GM19468 (cell line): ENCODE results near the gene SGMS2.

ENCODE experiments used
- ATAC-seq: cut with Tn5 transposase; IDR thresholded peaks from one replicate; pipeline ENCODE4 v1.9.1; 2021; ENCODE audit warnings: mild to moderate bottlenecking, moderate library complexity, moderate number of reproducible peaks; ENCODE audit not compliant: unreplicated experiment; ENCODE audit errors: extremely low read depth

SGMS2 gene

DNA sequence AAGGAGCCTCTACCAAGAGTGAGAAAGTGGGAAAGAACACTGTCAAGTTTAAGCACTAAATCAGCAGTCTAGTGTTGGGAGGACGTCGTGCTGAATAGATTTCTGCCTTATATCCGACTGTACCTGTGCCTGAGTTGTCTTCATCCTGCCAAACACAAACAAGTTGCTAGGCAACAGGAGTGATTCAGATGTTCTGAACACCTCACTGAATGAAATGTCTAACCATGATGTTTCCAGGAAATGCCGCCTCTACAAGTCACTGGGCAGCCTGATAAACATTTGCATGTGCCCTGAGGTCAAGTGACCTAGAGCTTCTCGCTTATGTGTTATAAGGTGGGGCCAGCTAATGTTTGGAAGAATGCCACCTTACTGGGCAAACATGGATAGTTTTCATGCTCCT, 37.9 kb downstream of the SGMS2 start:
- ATAC-seq: no peak

DNA sequence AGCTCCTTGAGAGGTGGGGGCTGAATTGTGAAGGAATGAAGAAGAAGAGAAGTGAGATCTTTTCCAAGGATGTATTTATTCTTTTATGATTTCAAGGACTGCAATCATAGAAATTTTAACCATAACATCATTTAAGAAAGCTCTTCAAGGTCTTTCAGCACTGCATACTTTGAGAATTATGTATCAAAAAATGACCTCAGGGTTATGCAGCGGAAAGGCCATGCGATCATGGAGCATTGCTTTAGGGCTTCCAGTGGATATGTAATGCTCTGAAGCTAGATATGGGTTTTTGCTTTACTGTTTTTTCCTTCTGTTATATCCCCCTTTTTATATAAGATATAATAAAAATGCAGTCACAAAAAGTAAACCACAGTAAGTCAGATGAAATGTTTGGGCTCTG, 38.7 kb downstream of the SGMS2 start:
- no peak for ATAC-seq

DNA sequence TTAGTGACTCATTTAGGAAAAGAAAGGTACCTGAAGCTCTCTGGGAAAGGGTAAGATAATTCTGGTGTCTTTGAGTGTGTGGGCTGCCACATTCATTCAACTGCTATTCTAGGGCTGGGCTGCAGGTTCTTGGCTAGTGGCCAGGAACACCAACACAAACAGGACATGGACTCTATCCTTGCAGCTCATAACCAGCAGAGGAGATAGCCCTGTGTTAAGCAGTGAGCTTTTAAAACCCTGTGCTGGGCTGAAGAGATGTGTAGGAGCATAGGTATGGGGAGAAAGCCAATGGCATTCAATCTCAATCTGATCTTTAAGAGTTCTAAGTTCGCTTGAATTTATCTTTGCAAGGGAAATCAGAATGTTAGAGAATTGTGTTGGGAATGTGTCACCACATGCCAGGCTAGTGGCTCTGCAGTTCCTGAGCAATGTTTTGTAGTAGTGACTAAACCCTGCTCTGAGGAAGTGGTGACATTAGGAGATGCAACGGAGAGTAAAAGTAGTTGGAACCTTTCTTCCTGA, 39.2 kb downstream of the SGMS2 start:
- no peak for ATAC-seq

DNA sequence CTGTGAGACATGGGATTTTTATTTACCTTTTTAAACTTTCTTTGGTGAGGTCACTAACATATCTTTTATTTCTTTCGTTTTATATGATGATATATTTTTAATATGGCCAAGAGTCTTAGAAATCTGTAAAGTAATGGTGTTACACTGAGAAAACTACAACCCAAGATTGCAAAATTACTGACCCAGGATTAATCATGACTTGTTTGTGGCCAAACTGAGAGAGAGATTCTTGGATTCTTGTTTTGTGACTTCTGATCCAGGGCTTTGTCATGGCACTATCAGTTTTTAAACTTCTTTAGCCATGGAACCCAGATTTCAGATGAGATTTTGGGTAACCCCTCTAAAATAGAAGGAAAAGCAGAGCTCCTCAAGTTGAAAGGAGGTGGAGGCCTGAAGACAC, 42.0 kb downstream of the SGMS2 start:
- no peak for ATAC-seq

DNA sequence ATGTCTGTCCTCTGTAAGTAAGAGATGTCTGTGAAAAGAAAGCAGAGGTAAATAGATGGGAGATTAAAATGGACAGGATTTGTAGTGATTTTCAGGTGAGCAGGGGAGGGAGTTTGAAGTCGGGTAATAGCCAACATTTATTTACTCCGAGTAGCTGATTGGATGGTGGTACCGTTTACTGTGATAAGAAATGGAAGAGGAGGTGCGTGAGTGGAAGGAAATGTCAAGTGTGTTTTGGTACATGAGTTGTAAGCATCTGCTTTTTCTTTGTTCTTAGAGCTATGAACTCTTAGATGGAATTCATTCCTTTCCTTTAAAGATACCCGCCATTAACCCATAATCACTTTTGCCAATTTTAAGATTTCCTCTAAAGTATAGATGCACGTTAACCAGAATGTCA, 45.5 kb downstream of the SGMS2 start:
- no peak for ATAC-seq

DNA sequence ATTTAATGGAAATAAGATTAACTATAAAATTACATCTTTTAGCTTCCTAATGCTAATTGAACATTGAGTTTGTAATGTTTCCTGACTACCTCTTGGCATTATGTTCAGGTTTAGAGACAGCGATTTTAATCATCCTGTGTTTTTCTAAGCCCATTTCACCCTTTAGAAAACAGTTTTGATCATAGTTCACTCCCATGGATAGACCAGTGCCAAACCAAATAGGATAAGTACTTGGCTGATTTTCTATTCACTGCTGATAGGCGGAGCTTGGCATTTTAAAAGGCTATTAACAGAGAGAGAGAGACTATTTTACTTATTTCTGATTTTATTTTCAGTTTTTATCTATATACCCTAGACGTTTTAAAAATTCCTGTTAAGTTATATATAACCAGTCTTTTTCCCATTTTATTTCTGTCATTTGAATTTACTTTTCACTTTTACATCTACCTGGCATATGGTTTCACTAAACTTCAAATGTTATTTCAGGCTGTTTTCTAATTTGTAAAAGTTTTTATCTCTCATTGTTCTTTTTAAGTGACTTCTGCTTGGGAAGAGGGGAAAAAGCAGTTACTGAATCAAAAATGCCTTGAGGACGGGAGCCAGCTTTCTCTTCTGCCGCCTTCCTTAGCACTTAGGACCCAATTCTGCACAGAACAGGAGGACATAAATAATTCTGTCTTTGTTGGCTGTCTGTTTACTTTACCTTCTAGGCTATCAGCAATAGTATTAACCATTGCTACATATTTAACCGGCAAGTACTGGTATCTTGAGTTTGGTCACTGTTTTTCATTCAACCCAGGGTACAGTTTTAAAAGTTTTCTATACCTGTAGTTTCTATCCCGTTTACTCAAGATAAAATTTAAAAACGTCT, 46.4 kb downstream of the SGMS2 start:
- no peak for ATAC-seq

DNA sequence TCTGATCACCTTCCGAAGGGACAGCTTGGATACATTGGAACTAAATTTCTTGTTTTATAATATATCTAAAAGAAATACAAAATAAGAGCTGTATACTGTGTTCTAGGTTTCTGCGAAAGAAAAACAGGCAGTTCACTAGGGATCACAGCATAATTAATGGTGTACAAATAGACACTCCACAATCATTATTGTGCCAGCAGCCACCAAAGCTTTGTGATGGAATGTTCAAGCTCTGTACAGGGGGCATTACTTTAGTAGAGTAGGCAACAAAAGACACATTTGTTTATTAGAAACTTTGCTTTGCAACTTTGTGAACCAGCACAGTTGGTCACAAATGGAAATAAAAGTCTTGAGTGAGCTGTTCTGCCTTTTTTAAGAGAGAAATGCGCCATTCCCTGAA, 49.3 kb downstream of the SGMS2 start:
- ATAC-seq: no peak

DNA sequence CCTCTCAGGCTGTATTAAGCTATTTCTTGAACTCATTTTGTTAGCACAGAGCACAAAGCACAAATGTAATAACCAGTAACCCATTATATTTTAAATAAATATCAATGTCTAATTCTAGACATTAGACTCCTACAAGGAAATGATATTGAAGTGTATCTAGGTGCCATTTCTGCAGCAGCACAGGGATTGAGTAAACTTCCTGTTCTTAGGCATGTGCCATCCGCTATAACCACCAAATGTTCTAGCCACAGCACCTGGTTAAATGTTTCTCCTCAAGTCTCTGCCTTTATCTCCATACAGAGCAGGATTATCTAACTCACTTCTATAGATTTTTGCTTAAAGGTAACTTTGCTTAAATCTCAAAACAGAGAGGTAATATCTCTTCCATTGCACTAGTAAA, 51.4 kb downstream of the SGMS2 start:
- no peak for ATAC-seq

DNA sequence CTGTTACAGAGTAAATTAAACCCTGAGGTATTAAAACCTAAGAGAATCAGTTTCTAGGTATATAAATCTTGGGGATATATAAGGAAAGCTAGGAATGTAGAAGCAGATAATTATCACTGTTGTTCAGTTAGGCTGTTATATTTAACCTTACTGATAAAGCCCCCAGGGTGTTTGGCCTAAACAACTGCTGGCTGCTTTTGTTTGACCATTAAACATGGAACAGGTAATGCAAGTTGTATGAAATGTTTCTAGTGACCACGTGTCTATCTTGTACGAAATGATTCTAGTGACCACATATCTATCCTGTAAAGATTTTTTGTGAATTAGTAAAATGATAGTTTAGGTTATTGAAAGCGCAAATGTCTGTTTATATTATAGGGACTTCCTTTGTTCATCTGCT, 52.6 kb downstream of the SGMS2 start:
- no peak for ATAC-seq

DNA sequence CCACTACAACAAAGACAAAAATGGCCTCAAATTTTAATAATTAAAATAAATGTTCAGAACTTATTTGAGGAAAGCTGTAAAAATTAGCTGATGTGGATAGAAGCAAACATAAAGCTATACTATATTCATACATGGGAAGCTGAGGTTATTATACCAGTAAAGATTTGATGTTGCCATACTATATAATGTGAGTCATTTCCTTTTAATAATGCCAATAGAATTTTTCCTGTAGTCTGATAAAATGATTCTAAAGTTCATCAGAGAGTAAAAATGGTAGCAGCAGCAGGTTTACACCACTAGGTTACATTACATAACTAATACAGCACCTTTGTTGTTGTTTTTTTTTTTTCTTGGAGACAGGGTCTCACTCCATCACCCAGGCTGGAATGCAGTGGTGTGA, 61.1 kb downstream of the SGMS2 start:
- no peak for ATAC-seq

DNA sequence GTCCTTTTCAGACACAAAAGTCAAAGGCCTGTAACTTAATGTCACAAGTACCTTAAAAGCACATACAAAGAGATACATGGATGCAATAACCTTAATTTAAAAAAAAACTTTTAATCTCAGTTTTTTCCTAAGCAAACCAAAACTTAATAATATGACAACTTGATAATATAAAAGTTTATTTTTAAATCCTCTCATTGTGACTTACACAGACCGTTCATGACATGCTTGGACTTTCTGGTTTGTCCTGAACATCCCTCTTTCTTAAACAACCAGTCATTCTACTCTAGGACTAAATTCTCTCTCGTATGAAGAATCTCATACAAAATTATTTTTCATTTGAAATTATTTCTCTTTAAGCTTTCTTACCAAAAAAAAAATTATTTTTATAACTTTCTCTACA, 63.5 kb downstream of the SGMS2 start:
- no peak for ATAC-seq

DNA sequence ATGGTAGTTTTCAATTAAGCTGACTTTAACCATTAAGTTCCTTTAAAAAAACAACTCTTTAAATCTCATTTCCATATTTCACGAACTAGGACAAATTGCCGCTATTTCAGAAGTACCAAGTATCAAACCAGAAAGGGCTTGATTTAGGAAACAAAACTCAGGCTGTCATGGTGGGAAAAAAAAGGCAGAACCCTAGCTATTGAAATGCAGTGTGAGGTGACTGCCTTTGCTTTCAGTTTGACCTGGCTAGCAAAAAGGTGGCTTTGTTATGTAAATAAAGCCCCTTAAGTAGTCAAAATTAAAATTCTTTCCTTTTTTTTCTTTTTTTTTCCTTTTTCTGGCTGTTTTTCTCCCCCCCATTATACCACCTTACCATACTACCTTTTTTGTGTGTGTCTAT, 66.0 kb downstream of the SGMS2 start:
- ATAC-seq: no peak

DNA sequence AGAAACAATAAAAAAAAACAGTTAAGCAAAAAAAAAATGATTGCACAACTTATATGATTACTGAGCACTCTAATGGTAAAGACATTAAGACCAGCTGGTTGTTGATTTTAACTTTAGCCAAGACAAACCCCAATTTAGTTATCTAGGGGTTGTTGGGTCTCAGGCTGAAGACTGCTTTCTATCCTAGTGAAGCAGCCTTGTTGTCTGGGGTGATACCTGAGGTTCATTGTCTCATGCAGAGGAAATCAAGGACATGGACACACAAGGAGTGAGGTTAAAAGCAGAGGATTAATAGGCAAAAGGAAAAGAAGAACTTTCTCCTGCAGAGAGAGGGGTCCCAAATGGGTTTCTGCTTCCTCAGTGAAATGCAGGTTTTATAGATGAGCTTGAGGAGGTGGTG, 66.6 kb downstream of the SGMS2 start:
- no peak for ATAC-seq

DNA sequence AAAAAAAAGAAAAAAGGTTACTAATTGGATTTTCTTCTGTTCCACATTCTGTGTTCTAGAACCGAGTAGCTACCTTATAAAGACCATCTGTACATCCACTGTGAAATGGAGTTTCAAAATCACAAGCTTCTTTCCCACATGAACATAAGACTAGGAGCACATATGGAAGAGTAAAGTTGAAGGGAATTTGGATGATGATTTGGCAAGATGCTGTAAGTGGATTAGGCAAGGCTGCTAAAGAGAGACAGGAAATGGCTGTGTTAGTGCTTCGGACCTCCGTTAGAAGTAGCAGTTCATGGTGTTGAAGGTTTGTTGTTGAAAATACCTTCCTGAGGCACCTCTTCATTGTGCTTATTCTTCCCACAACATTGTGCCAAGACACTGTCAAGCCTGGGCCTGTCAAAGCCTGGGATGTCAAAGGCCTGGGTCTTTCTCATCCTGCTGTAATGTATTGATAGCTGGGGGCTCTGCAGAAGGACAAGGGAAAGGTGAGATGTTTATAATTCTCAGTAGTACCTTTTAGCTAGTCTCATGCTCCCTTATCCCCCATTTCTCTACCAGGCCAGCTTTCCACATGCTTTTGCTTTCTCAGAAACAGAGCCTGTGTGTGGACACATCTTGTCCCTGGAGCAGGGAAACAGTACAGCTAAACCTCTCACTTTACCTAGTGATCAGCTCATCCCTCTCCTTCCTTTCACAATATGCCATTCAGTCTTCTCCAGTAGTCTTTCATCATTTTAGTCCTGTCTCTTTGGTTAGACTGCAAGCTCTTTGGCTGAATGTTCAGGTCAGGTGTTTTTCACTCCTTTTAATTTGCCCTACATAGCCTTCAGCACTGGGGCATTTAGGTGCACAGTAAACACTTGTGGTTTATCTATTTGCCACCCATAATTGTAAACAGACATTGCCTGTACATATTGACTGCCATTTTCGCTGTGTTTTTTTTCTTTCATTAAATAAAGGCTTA, 68.7 kb downstream of the SGMS2 start:
- no peak for ATAC-seq

DNA sequence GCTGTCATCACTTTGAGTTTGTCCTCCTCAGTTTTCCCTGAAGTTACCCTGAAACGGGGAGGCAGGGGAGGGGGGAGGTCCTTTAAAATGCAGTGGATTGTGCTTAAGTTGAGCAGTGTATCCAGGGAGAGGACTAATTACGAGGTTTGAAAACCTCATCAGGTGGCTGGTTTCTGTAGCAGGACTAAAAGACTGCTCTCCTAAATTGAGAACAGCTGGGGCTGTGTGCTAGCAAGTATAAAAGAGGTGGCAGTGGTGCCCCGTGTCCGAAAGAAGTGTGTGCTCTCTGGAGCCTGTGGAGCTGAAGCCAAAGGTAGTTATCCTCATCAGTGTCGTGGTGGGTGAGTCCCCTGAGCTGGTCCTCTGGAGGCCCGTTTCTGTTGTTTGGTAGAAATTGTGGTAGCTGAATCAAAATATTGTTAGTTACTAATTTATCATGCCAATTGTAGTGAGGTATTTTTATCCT, 69.4 kb downstream of the SGMS2 start:
- no peak for ATAC-seq

DNA sequence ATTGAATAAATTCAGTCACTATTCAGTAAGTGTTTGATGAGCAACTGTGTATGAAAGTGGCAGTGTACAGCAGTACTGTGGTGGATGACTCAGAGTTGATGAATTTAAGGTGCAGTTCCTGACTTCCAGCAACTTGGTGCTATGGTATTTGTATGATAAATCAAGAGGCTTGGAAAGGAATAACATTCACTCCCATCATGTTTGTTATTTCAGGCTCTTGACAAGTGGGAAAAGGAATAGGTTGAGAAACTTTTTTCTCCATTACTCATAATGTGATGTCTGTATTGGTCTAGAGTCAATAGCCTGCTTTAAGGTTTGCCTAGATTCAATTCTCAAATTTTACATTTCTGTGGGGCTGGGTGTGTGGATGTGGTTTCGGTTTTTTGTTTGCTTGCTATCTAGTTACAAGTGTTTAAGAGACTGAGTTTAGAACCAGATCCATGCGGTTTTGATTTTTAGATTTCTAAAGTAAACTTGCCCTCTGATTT, 71.5 kb downstream of the SGMS2 start:
- ATAC-seq: no peak

DNA sequence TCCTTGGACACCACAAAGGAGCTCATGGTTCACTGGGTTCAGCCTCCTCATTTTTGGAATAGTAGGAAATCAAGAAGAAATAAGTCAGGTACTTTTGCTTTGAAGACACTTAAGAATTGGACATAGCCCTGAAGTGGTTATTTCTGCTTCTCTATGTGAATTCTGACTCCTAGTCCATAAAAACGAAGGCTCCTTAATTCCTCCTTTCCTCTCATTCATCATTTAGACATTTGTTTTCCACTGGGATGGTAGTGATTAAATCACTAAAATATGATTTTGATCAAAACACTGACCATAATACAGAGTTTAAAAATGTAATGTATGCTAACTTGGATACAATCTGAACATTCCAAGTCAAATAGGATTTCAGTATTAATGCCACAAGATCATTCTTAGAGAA, 71.9 kb downstream of the SGMS2 start:
- ATAC-seq: no peak

DNA sequence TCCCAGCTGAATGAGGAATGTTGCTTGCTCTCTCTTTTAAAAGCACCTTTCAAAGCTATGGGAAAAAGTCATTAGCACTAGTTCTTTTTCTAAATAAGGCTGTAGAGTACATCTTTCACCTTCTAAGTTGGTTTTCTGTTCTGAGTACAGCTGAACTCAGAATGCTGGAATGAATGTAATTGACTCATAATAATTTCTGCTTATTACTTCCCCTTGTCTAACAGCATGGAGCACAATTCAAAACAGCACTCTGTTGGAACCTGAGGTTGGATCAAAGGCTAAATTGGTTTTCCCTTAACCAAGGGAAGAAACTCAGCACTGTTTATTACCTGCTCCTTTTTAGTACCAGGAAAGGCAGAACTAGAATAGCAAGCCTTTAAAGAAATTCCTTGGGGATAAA, 73.1 kb downstream of the SGMS2 start:
- ATAC-seq: no peak

DNA sequence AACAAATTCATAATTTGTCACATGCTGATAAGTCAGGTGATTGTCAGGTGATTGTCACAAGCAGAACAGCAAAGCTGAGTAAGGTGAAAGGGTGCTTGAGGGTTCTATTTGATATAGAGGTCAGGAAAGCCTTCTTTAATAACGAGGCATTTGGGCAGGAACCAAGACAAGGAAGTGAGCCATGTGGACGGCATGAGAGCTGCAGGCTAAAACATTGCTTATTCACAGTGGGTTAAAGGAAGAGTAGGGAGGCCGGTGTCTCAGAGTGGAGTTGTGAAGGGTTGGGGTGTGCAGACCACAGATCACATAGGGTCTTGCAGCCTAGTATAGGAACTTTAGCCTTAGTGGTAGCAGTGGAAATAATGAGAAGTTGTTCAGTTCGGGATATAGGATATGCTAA, 75.3 kb downstream of the SGMS2 start:
- no peak for ATAC-seq

DNA sequence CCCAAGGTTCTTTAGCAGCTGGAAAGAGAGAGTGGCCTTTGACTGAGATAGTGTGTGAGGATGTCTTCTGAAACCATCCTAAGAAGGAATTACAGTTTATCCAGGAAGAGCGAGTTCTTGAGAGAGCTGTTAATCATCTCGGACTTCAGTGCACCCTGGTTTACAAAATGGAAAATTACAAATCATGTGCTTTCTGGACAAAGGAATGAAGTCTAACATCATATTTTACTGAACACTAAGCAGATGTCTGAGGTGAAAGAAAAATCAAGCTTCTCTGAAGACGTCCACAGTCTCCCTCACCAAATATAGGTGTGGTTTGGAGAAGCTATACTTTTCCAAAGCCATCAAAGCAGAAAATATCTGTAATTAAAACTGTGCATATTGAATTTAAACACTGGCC, 75.8 kb downstream of the SGMS2 start:
- no peak for ATAC-seq
